Measurements from ENCODE around the gene SNRNP25.

SNRNP25 gene

GRCh38 chr16:72561-73548 lies 19.2 kb downstream of the SNRNP25 start, which contains the start of gene RHBDF1:
Gene RHBDF1, minus strand, starts transcription at chr16:72631. Its CDS starts 7,616 bp downstream, at chr16:65015.
- no peak for TF ChIP-seq SIN3A (IDR thresholded peaks at IDR 0.05; ENCODE audit: borderline replicate concordance, insufficient read depth, low read length)
- no peak for TF ChIP-seq FOXP2 (optimal IDR thresholded peaks at IDR 0.05; ENCODE audit: borderline replicate concordance, extremely low read depth, extremely low read length, insufficient read depth)
- TF ChIP-seq POLR2AphosphoS5 (IDR thresholded peaks at IDR 0.05; ENCODE audit: low read depth, low read length) = no peak
- TF ChIP-seq, protein P1, sequence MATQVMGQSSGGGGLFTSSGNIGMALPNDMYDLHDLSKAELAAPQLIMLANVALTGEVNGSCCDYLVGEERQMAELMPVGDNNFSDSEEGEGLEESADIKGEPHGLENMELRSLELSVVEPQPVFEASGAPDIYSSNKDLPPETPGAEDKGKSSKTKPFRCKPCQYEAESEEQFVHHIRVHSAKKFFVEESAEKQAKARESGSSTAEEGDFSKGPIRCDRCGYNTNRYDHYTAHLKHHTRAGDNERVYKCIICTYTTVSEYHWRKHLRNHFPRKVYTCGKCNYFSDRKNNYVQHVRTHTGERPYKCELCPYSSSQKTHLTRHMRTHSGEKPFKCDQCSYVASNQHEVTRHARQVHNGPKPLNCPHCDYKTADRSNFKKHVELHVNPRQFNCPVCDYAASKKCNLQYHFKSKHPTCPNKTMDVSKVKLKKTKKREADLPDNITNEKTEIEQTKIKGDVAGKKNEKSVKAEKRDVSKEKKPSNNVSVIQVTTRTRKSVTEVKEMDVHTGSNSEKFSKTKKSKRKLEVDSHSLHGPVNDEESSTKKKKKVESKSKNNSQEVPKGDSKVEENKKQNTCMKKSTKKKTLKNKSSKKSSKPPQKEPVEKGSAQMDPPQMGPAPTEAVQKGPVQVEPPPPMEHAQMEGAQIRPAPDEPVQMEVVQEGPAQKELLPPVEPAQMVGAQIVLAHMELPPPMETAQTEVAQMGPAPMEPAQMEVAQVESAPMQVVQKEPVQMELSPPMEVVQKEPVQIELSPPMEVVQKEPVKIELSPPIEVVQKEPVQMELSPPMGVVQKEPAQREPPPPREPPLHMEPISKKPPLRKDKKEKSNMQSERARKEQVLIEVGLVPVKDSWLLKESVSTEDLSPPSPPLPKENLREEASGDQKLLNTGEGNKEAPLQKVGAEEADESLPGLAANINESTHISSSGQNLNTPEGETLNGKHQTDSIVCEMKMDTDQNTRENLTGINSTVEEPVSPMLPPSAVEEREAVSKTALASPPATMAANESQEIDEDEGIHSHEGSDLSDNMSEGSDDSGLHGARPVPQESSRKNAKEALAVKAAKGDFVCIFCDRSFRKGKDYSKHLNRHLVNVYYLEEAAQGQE (IDR thresholded peaks at IDR 0.05; ENCODE audit: insufficient read depth in 1 of 2, low read depth in 2 of 2, low read length in 2 of 2) = 0 out of 4 replicates have a peak, but pooled peaks of 1 of the 2 experiments have one; percentile 14
- no peak for TF ChIP-seq TAF1 (IDR thresholded peaks at IDR 0.05; ENCODE audit: borderline replicate concordance, insufficient read depth, low read length)

DNA sequence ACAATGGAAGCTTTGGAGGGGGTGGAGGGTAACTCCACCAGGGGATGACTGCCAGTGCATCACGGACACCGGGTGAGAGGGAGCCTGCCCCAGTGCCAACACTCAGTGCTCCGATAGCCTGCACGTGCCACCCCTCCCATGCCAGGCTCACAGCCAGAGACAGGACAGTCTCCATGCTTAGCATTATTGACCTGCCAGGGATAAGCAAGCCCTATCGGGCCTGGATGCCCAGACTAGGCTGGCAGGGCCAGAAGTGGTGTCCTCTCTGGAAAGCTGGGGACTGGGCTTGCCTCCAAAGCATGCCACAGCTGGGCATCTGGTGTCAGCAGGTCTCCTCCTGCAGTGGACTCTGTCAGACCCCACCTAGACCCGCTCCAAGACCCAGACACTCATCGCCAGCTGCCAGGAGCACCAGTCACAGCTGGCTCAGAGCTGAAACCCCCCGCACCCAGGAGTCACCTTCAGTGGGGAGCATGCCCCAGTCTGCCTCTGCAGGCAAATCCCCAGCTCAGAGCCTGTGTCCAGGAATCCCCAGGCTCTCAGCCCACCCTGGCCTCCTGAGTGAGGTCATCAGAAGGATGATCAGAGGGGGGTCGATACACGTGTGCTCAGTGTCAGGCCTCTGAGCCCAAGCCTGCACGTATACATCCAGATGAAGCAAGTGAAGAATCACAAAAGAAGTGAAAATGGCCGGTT lies 20.6 kb downstream of the SNRNP25 start:
- TF ChIP-seq, protein P1 (IDR thresholded peaks at IDR 0.05; ENCODE audit: insufficient read depth in 1 of 2, low read depth in 2 of 2, low read length in 2 of 2) = no peak
- TF ChIP-seq SIN3A (IDR thresholded peaks at IDR 0.05; ENCODE audit: borderline replicate concordance, insufficient read depth, low read length) = no peak
- TF ChIP-seq POLR2AphosphoS5 (IDR thresholded peaks at IDR 0.05; ENCODE audit: low read depth, low read length) = no peak
- no peak for TF ChIP-seq TAF1 (IDR thresholded peaks at IDR 0.05; ENCODE audit: borderline replicate concordance, insufficient read depth, low read length)
- no peak for TF ChIP-seq FOXP2 (optimal IDR thresholded peaks at IDR 0.05; ENCODE audit: borderline replicate concordance, extremely low read depth, extremely low read length, insufficient read depth)

DNA sequence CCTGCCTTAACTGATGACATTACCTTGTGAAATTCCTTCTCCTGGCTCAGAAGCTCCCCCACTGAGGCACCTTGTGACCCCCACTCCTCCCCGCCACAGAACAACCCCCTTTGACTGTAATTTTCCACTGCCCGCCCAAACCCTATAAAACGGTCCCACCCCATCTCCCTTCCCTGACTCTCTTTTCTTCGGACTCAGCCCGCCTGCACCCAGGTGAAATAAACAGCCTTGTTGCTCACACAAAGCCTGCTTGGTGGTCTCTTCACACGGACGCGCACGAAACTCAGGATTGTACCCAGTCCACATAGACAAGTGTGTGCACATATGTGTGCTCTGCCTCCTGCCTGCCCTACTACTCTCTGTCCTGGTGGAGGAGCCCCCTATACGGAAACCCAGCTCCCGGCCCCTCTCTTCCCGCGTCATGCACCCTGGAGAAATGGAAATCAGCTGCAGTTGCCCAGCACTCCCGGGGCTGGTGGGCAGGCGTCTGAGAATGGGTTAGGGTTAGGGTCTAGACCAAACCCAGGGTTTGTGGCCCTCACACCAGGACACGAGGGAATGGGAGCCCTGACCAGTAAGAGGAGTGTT lies 21.2 kb downstream of the SNRNP25 start:
- TF ChIP-seq TAF1 (IDR thresholded peaks at IDR 0.05; ENCODE audit: borderline replicate concordance, insufficient read depth, low read length) = no peak
- TF ChIP-seq SIN3A (IDR thresholded peaks at IDR 0.05; ENCODE audit: borderline replicate concordance, insufficient read depth, low read length) = no peak

DNA sequence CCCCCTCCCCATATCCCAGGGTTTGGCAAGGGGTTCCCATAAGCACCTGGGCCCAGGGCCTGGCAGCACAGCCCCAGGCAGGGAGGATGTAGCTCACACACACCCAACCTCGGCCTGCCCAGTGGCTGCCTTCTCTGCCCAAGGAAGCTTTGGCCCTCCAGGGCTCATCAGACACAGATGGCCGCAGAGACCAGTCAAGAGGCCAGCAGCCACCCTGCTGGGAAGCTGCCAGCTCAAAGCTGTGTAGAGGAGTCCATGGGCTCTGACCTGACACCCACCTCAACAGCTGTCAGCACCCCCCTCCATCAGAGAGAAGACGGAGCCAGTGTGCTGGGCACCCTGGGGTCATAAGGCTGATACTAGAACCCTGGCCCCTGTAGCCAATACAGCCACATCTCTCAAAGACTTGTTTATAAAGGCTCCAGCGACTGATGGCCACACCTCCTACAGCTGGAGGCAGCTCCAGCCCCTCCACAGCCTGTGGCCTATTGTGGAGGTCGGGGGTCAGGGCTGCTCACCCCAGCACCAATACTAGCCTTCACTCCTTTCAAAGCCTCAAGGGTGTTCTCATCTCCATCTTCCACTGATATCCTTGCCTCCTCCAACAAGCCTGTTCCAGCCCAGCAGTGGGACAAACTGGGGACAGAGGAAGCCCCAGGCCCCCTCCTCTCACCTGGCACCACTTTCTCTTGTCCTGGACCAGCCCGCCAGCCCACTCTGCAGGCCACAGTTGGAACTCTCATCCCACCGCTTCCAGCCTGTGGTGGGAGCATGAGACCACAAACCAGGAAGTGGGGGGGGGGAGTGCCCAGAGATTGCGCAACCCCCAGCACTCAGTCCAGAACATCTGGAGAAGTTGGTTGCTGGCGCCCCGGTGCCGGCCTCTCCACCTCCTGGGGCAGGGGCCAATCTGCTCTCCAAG lies 22.2 kb downstream of the SNRNP25 start:
- TF ChIP-seq FOXP2 (optimal IDR thresholded peaks at IDR 0.05; ENCODE audit: borderline replicate concordance, extremely low read depth, extremely low read length, insufficient read depth) = no peak
- TF ChIP-seq POLR2AphosphoS5 (IDR thresholded peaks at IDR 0.05; ENCODE audit: low read depth, low read length) = no peak
- no peak for TF ChIP-seq SIN3A (IDR thresholded peaks at IDR 0.05; ENCODE audit: borderline replicate concordance, insufficient read depth, low read length)
- TF ChIP-seq, protein P1 (IDR thresholded peaks at IDR 0.05; ENCODE audit: insufficient read depth in 1 of 2, low read depth in 2 of 2, low read length in 2 of 2) = no peak
- no peak for TF ChIP-seq TAF1 (IDR thresholded peaks at IDR 0.05; ENCODE audit: borderline replicate concordance, insufficient read depth, low read length)
